Tibial nerve (tissue), 3 donors: Measurements from ENCODE around the gene SERPINI1.

ENCODE experiments used
- POLR2A ChIP-seq, 2 donors: fragments of 450-650 bp; IDR thresholded peaks; one replicate each; pipeline ENCODE4 v1.6.1; 2017; ENCODE audit warnings: antibody characterized with exemption in 2 of 2, mild to moderate bottlenecking in 2 of 2, moderate library complexity in 2 of 2
- TF ChIP-seq, protein P1 (sequence below), 5 experiments: fragments of 200-600 bp in 3 of 5; fragments of 450-650 bp in 2 of 5; sonication (generic) in 3 of 5; IDR thresholded peaks; one replicate each; pipeline ENCODE4 v1.5.1; 2016 to 2019; ENCODE audit warnings: antibody characterized with exemption in 5 of 5, mild to moderate bottlenecking in 3 of 5, moderate library complexity in 2 of 5

DNA sequence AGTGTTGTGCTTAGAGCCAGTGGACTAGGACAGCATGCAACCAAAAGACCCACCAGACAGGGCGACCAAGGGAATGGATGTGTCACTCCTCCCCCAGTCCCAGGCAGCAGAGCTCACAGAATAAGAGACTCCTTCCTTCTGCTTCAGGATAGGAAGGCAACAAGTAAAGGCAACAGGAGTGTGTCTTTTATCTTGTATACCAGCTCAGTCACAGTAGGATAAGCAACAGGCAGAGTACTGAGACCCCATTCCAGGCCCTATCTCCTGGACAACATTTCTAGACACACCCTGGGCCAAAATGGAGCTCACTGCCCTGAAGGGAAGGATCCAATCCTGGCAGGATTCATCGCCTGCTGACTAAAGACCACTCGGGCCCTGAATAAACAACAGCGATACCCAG, 25.8 kb upstream of the SERPINI1 start:
- TF ChIP-seq, protein P1, sequence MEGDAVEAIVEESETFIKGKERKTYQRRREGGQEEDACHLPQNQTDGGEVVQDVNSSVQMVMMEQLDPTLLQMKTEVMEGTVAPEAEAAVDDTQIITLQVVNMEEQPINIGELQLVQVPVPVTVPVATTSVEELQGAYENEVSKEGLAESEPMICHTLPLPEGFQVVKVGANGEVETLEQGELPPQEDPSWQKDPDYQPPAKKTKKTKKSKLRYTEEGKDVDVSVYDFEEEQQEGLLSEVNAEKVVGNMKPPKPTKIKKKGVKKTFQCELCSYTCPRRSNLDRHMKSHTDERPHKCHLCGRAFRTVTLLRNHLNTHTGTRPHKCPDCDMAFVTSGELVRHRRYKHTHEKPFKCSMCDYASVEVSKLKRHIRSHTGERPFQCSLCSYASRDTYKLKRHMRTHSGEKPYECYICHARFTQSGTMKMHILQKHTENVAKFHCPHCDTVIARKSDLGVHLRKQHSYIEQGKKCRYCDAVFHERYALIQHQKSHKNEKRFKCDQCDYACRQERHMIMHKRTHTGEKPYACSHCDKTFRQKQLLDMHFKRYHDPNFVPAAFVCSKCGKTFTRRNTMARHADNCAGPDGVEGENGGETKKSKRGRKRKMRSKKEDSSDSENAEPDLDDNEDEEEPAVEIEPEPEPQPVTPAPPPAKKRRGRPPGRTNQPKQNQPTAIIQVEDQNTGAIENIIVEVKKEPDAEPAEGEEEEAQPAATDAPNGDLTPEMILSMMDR (IDR thresholded peaks at IDR 0.05): no peak
- TF ChIP-seq POLR2A (IDR thresholded peaks at IDR 0.05): no peak
